Vein endothelial cell (primary cell): ENCODE results near the gene CFHR5. TPM values are rescaled to one million over a fixed set of nuclear protein-coding genes. Genes with fewer than 3 reads are reported as not detected.

Experiments used
- small RNA-seq: library from RNA; depleted of rRNA; stranded (forward); fragments of <200 nt; gene quantifications from one replicate; pipeline ENCODE3, GENCODE V24; 2012
- total RNA-seq: library from RNA; depleted of rRNA; stranded (reverse); fragments of >200 nt; gene quantifications from 2 replicates; pipeline ENCODE4 v1.2.3, GENCODE V29; 2012

Gene CFHR5
- not detected in 2 replicates for total RNA-seq

GRCh38 chr1:196977278-196977677 is at the start of gene CFHR5:
Gene CFHR5, plus strand, starts transcription at chr1:196977556. Its CDS starts 109 bp downstream, at chr1:196977665.

GRCh38 chr1:196943568-196943967 is 33.8 kb upstream of the CFHR5 start, which contains the start of gene CFHR2:
Gene CFHR2, plus strand, starts transcription at chr1:196943738. Its CDS starts 143 bp downstream, at chr1:196943881.

Small RNA genes within 50 kb of the gene (small RNA-seq; reads per million reads assigned to genes)
- gene AL139418.1 = not detected

Other genes with a start within 250 kb of the CFHR5 start
- gene CFHR3, start 202.7 kb upstream of the CFHR5 start, total RNA-seq = not detected in 2 replicates
- 0.48 TPM in 1 of 2 replicates, not detected in the other for gene CFHR1, start 157.8 kb upstream of the CFHR5 start, total RNA-seq
- not detected in 2 replicates for gene CFHR4, start 89.5 kb upstream of the CFHR5 start, total RNA-seq
- not detected in 2 replicates for gene CFHR2, start 33.8 kb upstream of the CFHR5 start, total RNA-seq
- not detected in 2 replicates for gene F13B, start 89.7 kb downstream of the CFHR5 start, total RNA-seq
- 17.0 and 34.3 TPM in 2 replicates for gene ASPM, start 169.1 kb downstream of the CFHR5 start, total RNA-seq
- 8.2 and 9.6 TPM in 2 replicates for gene ZBTB41, start 223.7 kb downstream of the CFHR5 start, total RNA-seq